NOMO-1 treated with DMSO at 0.1 percent for 48 hours (cell line): ENCODE measurements around the gene ETFA.

Experiments used
- DNase-seq: peaks from one replicate; lab custom pipeline; 2025; ENCODE audit not compliant: unreplicated experiment; lab: John Stamatoyannopoulos, UW

ETFA gene

GRCh38 chr15:76179023-76179422, 132.2 kb downstream of the ETFA start:
- no peak for DNase-seq

GRCh38 chr15:76178296-76179000, 132.8 kb downstream of the ETFA start:
- no peak for DNase-seq

- no peak for DNase-seq
Observed at GRCh38 chr15:76177491-76178040, 133.7 kb downstream of the ETFA start.

- DNase-seq, result no peak
Observed at GRCh38 chr15:76176487-76177085, 134.7 kb downstream of the ETFA start.

GRCh38 chr15:76176059-76176458, 135.2 kb downstream of the ETFA start:
- DNase-seq, result no peak

- no peak for DNase-seq
Observed at GRCh38 chr15:76175442-76175841, 135.8 kb downstream of the ETFA start.

- DNase-seq, result no peak
Observed at GRCh38 chr15:76174654-76175053, 136.6 kb downstream of the ETFA start.

- no peak for DNase-seq
Observed at GRCh38 chr15:76173317-76173834, 137.9 kb downstream of the ETFA start.

GRCh38 chr15:76172782-76173181, 138.5 kb downstream of the ETFA start:
- DNase-seq, result no peak

- no peak for DNase-seq
Observed at GRCh38 chr15:76169911-76170800, 141.1 kb downstream of the ETFA start.

- DNase-seq, result peak; percentile 10
Observed at GRCh38 chr15:76169018-76169417, 142.3 kb downstream of the ETFA start.

- no peak for DNase-seq
Observed at GRCh38 chr15:76168237-76168984, 142.9 kb downstream of the ETFA start.

- no peak for DNase-seq
Observed at GRCh38 chr15:76165951-76166350, 145.3 kb downstream of the ETFA start.
